Thoracic aorta (tissue), 2 donors: Measurements from ENCODE around the gene PCYOX1L. TPM values are rescaled to one million over a fixed set of nuclear protein-coding genes. Genes with fewer than 3 reads are reported as not detected.

Experiments used
- ATAC-seq: fragments of 150-250 bp; one replicate; pipeline ENCODE4 v1.8.0; 2017; ENCODE audit warnings: low read depth; ENCODE audit not compliant: insufficient number of reproducible peaks, low FRiP score
- DNase-seq: peaks from one replicate; pipeline ENCODE4 v3.0.0-alpha.2; 2020; ENCODE audit warnings: low spot score
- H3K27ac ChIP-seq, 2 donors: fragments of 200-600 bp; sonication (generic); 1 replicate in 1 of 2; 2 replicates in 1 of 2; pipeline ENCODE4 v1.5.1; 2016; ENCODE audit warnings: mild to moderate bottlenecking in 2 of 2, moderate library complexity in 2 of 2
- H3K27me3 ChIP-seq: fragments of 200-600 bp; sonication (generic); replicated peaks from 2 replicates; pipeline ENCODE4 v1.6.0; 2016; ENCODE audit warnings: mild to moderate bottlenecking; ENCODE audit not compliant: insufficient read depth
- H3K36me3 ChIP-seq: fragments of 200-600 bp; sonication (generic); one replicate; pipeline ENCODE4 v1.5.1; 2016
- H3K4me1 ChIP-seq, 2 donors: fragments of 200-600 bp; sonication (generic); 1 replicate in 1 of 2; 2 replicates in 1 of 2; pipeline versions ENCODE4 v1.5.1 to v1.6.0; 2016; ENCODE audit warnings: low read depth in 2 of 2, mild to moderate bottlenecking in 1 of 2; ENCODE audit not compliant: control insufficient read depth in 1 of 2
- H3K4me3 ChIP-seq: fragments of 200-600 bp; sonication (generic); 2 replicates; pipeline ENCODE4 v1.5.1; 2016; ENCODE audit warnings: mild to moderate bottlenecking
- H3K9me3 ChIP-seq: fragments of 200-600 bp; sonication (generic); 2 replicates; pipeline ENCODE4 v1.5.1; 2016
- CTCF ChIP-seq: fragments of 200-600 bp; sonication (generic); IDR thresholded peaks from one replicate; pipeline ENCODE4 v1.5.1; 2019; ENCODE audit warnings: antibody characterized with exemption
- total RNA-seq, 2 donors: library from RNA; depleted of rRNA; stranded (reverse); fragments of >200 nt; gene quantifications; one replicate each; pipeline versions ENCODE4 v1.1.0 to v1.2.3, GENCODE V29; 2016

PCYOX1L gene
- total RNA-seq, 2 donors from 2014 or later, result 7.3 to 7.8 TPM

- ATAC-seq (no peak), DNase-seq (no peak)
- Histone ChIP-seq H3K27me3 (no peaks in the 10 kb centered on the region), H3K27ac (peak overlapping the region; percentile 95 to 97), H3K36me3 (peaks cover 17% of the 10 kb centered on the region), H3K9me3 (no peaks in the 10 kb centered on the region), H3K4me3 (peak overlapping the region; percentile 2), H3K4me1 (peaks cover 7 to 44% of the 10 kb centered on the region in 2 donors)
- no peak for TF ChIP-seq CTCF
Observed at GRCh38 chr5:149403923-149404745, 46.3 kb downstream of the PCYOX1L start.

- no peaks in the 10 kb centered on the region for H3K27me3 ChIP-seq
- no peak for DNase-seq
Observed at GRCh38 chr5:149404746-149405549, 47.1 kb downstream of the PCYOX1L start.

GRCh38 chr5:149405550-149406202 is 47.8 kb downstream of the PCYOX1L start:
- Histone ChIP-seq H3K9me3 (no peaks in the 10 kb centered on the region), H3K27ac (peak overlapping the region; percentile 95 to 97), H3K4me1 (peaks cover 7 to 34% of the 10 kb centered on the region in 2 donors), H3K27me3 (no peaks in the 10 kb centered on the region), H3K4me3 (peak overlapping the region; percentile 83), H3K36me3 (peaks cover 32% of the 10 kb centered on the region)
- ATAC-seq, result no peak
- TF ChIP-seq CTCF, result no peak
- DNase-seq, result no peak

More at GRCh38 chr5:149404746-149405549, 47.1 kb downstream of the PCYOX1L start:
- Histone ChIP-seq H3K4me1 (peaks cover 7 to 42% of the 10 kb centered on the region in 2 donors), H3K27ac (peak overlapping the region; percentile 95 to 97), H3K4me3 (peak overlapping the region; percentile 83), H3K9me3 (no peaks in the 10 kb centered on the region), H3K36me3 (peaks cover 25% of the 10 kb centered on the region)
- no peak for ATAC-seq
- no peak for TF ChIP-seq CTCF

GRCh38 chr5:149406203-149406978 is 48.5 kb downstream of the PCYOX1L start:
- H3K27ac ChIP-seq, result peak overlapping the region; percentile 96 to 97
- peak overlapping the region; percentile 83 for H3K4me3 ChIP-seq
- no peaks in the 10 kb centered on the region for H3K27me3 ChIP-seq
- ATAC-seq (peak; percentile 53), DNase-seq (peak; percentile 71)
- peaks cover 39% of the 10 kb centered on the region for H3K36me3 ChIP-seq
- peak; percentile 21 for TF ChIP-seq CTCF
- peaks cover 7 to 32% of the 10 kb centered on the region in 2 donors for H3K4me1 ChIP-seq
- no peaks in the 10 kb centered on the region for H3K9me3 ChIP-seq
